Heart left ventricle (tissue), 16 donors: ENCODE data around the gene SELENOM. TPM values are rescaled to one million over a fixed set of nuclear protein-coding genes. Genes with fewer than 3 reads are reported as not detected.
A peak's percentile ranks its signal among the peaks of the same experiment; 100 is the strongest.
"Not testable (repeated sequence)": the region's sequence is repeated elsewhere in the genome, so short reads cannot be mapped to it uniquely, and the experiment has no call there.

Source experiments
- ATAC-seq, 4 donors: fragments of 200-7000 bp; cut with Tn5 transposase; one replicate each; pipeline ENCODE4 v1.9.1; 2020 to 2022; ENCODE audit warnings: moderate library complexity in 4 of 4, mild to moderate bottlenecking in 3 of 4, moderate number of reproducible peaks in 1 of 4
- DNase-seq, 5 donors: peaks; one replicate each; pipeline ENCODE4 v3.0.0-alpha.2; 2020
- H3K27ac ChIP-seq, 12 donors: fragments of 200-600 bp; sonication (generic) in 4 of 12; one replicate each; pipeline versions ENCODE4 v1.5.0 to v1.8.0; 2016 to 2022; ENCODE audit warnings: mild to moderate bottlenecking in 2 of 12
- H3K27me3 ChIP-seq, 9 donors: fragments of 200-600 bp; sonication (generic) in 2 of 9; one replicate each; pipeline versions ENCODE4 v1.5.1 to v1.8.0; 2016 to 2022; ENCODE audit warnings: mild to moderate bottlenecking in 3 of 9
- H3K36me3 ChIP-seq, 9 donors: fragments of 200-600 bp; sonication (generic) in 2 of 9; one replicate each; pipeline versions ENCODE4 v1.5.0 to v1.8.0; 2018 to 2022; ENCODE audit warnings: mild to moderate bottlenecking in 2 of 9
- H3K4me1 ChIP-seq, 12 donors: fragments of 200-600 bp; sonication (generic) in 4 of 12; one replicate each; pipeline versions ENCODE4 v1.5.0 to v1.8.0; 2016 to 2022; ENCODE audit warnings: mild to moderate bottlenecking in 3 of 12
- H3K4me3 ChIP-seq, 12 donors: fragments of 200-600 bp; sonication (generic) in 4 of 12; one replicate each; pipeline versions ENCODE4 v1.5.0 to v1.8.0; 2017 to 2022; ENCODE audit warnings: mild to moderate bottlenecking in 9 of 12, moderate library complexity in 4 of 12
- H3K9me3 ChIP-seq, 12 donors: fragments of 200-600 bp; sonication (generic) in 4 of 12; one replicate each; pipeline versions ENCODE4 v1.5.0 to v1.8.0; 2016 to 2022; ENCODE audit warnings: mild to moderate bottlenecking in 1 of 12
- CTCF ChIP-seq, 12 donors: fragments of 200-600 bp; sonication (generic) in 4 of 12; IDR thresholded peaks; one replicate each; pipeline versions ENCODE4 v1.5.0 to v1.8.0; 2018 to 2022; ENCODE audit warnings: antibody characterized with exemption in 12 of 12, mild to moderate bottlenecking in 5 of 12
- POLR2A ChIP-seq, 2 donors: fragments of 450-650 bp; IDR thresholded peaks; one replicate each; pipeline ENCODE4 v1.6.1; 2017; ENCODE audit warnings: antibody characterized with exemption in 2 of 2, mild to moderate bottlenecking in 2 of 2, moderate library complexity in 2 of 2
- WGBS, 4 donors: extraction: QIAGEN DNeasy Blood & Tissue Kit in 2 of 4; methylation state at CpG; one replicate each; pipeline versions ENCODE4 v1.1.5 to v1.1.7; 2013 to 2018; 5-methylcytosine and 5-hydroxymethylcytosine counted together
- intact Hi-C, 10 donors: fragments of 100-400 bp; cut with DNase I; formaldehyde crosslinking; loops; one replicate each; pipeline versions ENCODE4 v1.11.1 to v1.14.2; 2022
- polyA plus RNA-seq, 2 donors: library from polyadenylated mRNA; stranded (reverse); fragments of 200-250 nt; gene quantifications; one replicate each; pipeline ENCODE4 v1.2.3, GENCODE V29; 2013
- total RNA-seq, 9 donors: library from RNA; depleted of rRNA in 2 of 9; stranded (reverse); fragments of >200 nt in 2 of 9; fragmentation: NEBNext Ultra II Directional in 3 of 9; extraction: Animal tissue kit (Norgen Biotek cat#: 25700) in 3 of 9; gene quantifications; one replicate each; pipeline versions ENCODE4 v1.1.0 to v1.2.4, GENCODE V29; 2016 to 2023
- donor health status: ischemic (EF 13 %, LVEDD 7.1; RV severe dilation, severe dysfunction).
- donor health status: healthy with polysubstance abuse.
- donor health status: DM: no; HTN: yes; CAD: no.
- donor health status: DM: no; HTN: no; CAD: no.
- donor health status: ischemic (EF 25% LVEDD 6.9; RV normal size, moderate dysfunction).
- donor health status: ischemic (EF 25% LVEDD 5.7; RV mildly dilated, moderate dysfunction).
- donor health status: healthy.
- donor health status: DM: yes; HTN: yes; CAD: no.
- donor health status: ischemic (EF 35%, LVEDD 5.7; RV mildly dilated, moderate dysfunction).
- donor health status: nonischemic (EF 11% LVEDD 7.7; RV severe dilation, severe dysfunction).
- donor health status: DM: yes; HTN: yes; CAD: no.
- donor health status: PGD.
- donor health status: ischemic (EF 29% LVEDD 5.4; RV normal size, mild dysfunction).
- donor health status: nonischemic (EF 23%, LVEDD 6.1; RV moderate dilation, normal function).

SELENOM gene
- total and polyA plus RNA-seq, 11 donors, result 35.0 to 183 (median 55.0) TPM

- H3K36me3 ChIP-seq, result peaks cover 0 to 13% (median 0%) of the 10 kb centered on the region in 9 donors
- TF ChIP-seq CTCF (IDR thresholded peaks at IDR 0.05), result no peak
- no peak for TF ChIP-seq POLR2A (IDR thresholded peaks at IDR 0.05)
- H3K9me3 ChIP-seq, result no peaks in the 10 kb centered on the region
- WGBS, 4 donors, result 33 to 36% (median 33%) methylated on average over 5 of the region's 5 CpGs
- no peaks in the 10 kb centered on the region for H3K27me3 ChIP-seq
- H3K4me3 ChIP-seq, result peak overlapping the region; percentile 70 to 100 (median 78)
- H3K27ac ChIP-seq, result peak overlapping the region in 11 of 12 donors; percentile 80 to 99 (median 94)
- peaks cover 4 to 49% (median 35%) of the 10 kb centered on the region in 12 donors for H3K4me1 ChIP-seq
- intact Hi-C loops, result loop anchor here in 9 of 10 donors (2.0 to 5.0 kb wide), 5 partner anchors 33 to 113 kb away; partner anchors contain the start of genes MORC2 (in 6 of the 9) and TUG1 (in 6 of the 9)
- no peak for DNase-seq
- no peak for ATAC-seq
These were observed 27.1 kb downstream of the SELENOM start for GRCh38 chr22:31080164-31080847.

GRCh38 chr22:31079095-31079642, 28.2 kb downstream of the SELENOM start:
- peaks cover 4 to 45% (median 35%) of the 10 kb centered on the region in 12 donors for H3K4me1 ChIP-seq
- TF ChIP-seq POLR2A (IDR thresholded peaks at IDR 0.05), result no peak
- no peak for TF ChIP-seq CTCF (IDR thresholded peaks at IDR 0.05)
- H3K27me3 ChIP-seq, result no peaks in the 10 kb centered on the region
- no peak overlapping the region for H3K27ac ChIP-seq
- intact Hi-C loops, result no loop called here
- no peak overlapping the region for H3K4me3 ChIP-seq
- ATAC-seq (no peak), DNase-seq (no peak)
- peaks cover 0 to 13% (median 0%) of the 10 kb centered on the region in 9 donors for H3K36me3 ChIP-seq
- WGBS, 4 donors, result 87 to 91% (median 89%) methylated on average over 12 of the region's 12 CpGs
- no peaks in the 10 kb centered on the region for H3K9me3 ChIP-seq

- 70 to 96% (median 92%) methylated on average over 2 of the region's 2 CpGs for WGBS, 4 donors
- H3K27me3 ChIP-seq, result not testable (repeated sequence)
These were observed 29.0 kb downstream of the SELENOM start for GRCh38 chr22:31078389-31078788.

DNA sequence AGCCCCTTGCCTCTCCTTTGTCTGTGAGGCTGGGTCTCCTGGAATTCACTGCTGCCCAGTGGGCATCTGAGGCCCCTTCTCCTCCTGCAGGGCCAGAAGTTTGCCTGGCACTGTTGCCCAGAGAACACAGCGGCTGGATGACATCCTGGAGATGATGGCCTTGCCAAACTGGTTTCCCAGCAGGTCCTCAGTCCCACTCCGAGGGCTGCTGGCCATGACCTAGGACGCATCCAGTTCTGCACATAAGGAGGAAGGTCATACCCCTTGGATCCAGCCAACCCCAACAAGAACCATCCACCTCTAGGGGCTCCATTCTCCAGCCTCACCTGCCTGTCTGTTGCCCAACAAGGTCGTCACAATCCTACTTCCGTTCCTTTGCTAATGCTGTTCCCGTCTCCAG, 29.7 kb downstream of the SELENOM start:
- Histone ChIP-seq H3K4me1 (peaks cover 0 to 37% (median 20%) of the 10 kb centered on the region in 12 donors), H3K9me3 (no peaks in the 10 kb centered on the region), H3K4me3 (no peak overlapping the region), H3K36me3 (no peaks in the 10 kb centered on the region), H3K27ac (no peak overlapping the region), H3K27me3 (no peaks in the 10 kb centered on the region)
- WGBS, 4 donors, result 90 to 97% (median 95%) methylated on average over 4 to 6 of the region's 6 CpGs
- no peak for DNase-seq
- TF ChIP-seq CTCF (IDR thresholded peaks at IDR 0.05), result no peak
- TF ChIP-seq POLR2A (IDR thresholded peaks at IDR 0.05), result no peak
- intact Hi-C loops, result no loop called here
- ATAC-seq, result no peak

More at GRCh38 chr22:31078389-31078788, 29.0 kb downstream of the SELENOM start:
- H3K36me3 ChIP-seq, H3K4me3 ChIP-seq, intact Hi-C loops, H3K9me3 ChIP-seq, DNase-seq, ATAC-seq: not testable (repeated sequence)
- Histone ChIP-seq H3K4me1 (peaks cover 1 to 43% (median 27%) of the 10 kb centered on the region in 12 donors), H3K27ac (peak overlapping the region in 1 of 12 donors; percentile 14)
